Ishikawa (cell line): ENCODE results near the gene EMSY.

ENCODE experiments used
- CEBPB ChIP-seq: IDR thresholded peaks from 2 replicates; pipeline ENCODE4 v1.6.1; 2012
- CREB1 ChIP-seq: IDR thresholded peaks from 2 replicates; pipeline ENCODE4 v1.6.1; 2012; ENCODE audit warnings: low read depth
- EGR1 ChIP-seq: IDR thresholded peaks from 2 replicates; pipeline ENCODE4 v1.6.1; 2012
- EP300 ChIP-seq: IDR thresholded peaks from 2 replicates; pipeline ENCODE4 v1.6.1; 2012; ENCODE audit warnings: borderline replicate concordance
- FOXM1 ChIP-seq: IDR thresholded peaks from 2 replicates; pipeline ENCODE4 v1.6.1; 2012; ENCODE audit warnings: low read depth, borderline replicate concordance
- NFIC ChIP-seq: IDR thresholded peaks from 2 replicates; pipeline ENCODE4 v1.6.1; 2012
- RAD21 ChIP-seq: IDR thresholded peaks from 2 replicates; pipeline ENCODE4 v1.6.1; 2012; ENCODE audit warnings: low read depth
- TAF1 ChIP-seq: IDR thresholded peaks from 2 replicates; pipeline ENCODE4 v1.6.1; 2012; ENCODE audit warnings: low read depth, mild to moderate bottlenecking
- YY1 ChIP-seq: IDR thresholded peaks from 2 replicates; pipeline ENCODE4 v1.6.1; 2012; ENCODE audit warnings: low read depth
- TF ChIP-seq, protein P1 (sequence below): IDR thresholded peaks from 2 replicates; pipeline ENCODE4 v1.6.1; 2012; ENCODE audit warnings: low read depth, mild to moderate bottlenecking
- TF ChIP-seq, protein P2 (sequence below): IDR thresholded peaks from 2 replicates; pipeline ENCODE4 v1.6.1; 2012

DNA sequence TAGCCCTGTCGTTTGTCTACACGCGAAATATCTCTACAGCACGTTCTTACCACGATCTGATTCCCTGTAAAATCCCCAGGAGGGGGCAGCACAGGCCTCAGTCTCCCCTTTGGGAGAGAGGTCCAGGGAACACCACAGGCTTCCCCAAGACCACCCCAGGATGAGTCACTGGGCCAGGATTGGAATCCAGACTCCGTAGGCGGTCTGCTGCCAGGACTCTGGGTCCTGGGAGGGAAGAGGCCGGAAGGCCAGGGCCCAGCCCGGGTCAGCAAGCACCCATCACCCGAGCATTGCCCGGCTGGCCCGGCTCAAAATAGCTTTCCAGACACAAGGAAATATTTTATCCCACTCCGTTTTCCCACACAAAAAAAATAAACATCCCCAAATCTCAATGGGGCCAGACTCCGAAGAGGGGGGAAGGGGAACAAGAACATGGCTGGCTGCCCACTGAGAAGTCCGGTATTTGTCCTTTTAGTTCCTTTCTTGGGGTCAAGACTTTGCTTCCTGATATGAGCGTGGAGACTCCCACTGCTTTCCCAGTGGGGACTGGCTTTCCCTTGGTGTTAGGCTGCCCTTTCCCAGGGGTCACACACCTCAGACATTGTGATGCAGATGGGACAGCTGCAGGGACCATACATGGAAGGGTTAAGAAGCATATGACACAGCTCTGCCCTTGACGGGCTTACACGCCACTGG is 134.4 kb downstream of the EMSY start:
- TF ChIP-seq TAF1 (no peak), NFIC (no peak), EGR1 (no peak), YY1 (no peak), RAD21 (peak; percentile 21; the same call in 1 of the 2 replicates), EP300 (no peak), CREB1 (no peak), CEBPB (no peak), FOXM1 (no peak)
- TF ChIP-seq, protein P1, sequence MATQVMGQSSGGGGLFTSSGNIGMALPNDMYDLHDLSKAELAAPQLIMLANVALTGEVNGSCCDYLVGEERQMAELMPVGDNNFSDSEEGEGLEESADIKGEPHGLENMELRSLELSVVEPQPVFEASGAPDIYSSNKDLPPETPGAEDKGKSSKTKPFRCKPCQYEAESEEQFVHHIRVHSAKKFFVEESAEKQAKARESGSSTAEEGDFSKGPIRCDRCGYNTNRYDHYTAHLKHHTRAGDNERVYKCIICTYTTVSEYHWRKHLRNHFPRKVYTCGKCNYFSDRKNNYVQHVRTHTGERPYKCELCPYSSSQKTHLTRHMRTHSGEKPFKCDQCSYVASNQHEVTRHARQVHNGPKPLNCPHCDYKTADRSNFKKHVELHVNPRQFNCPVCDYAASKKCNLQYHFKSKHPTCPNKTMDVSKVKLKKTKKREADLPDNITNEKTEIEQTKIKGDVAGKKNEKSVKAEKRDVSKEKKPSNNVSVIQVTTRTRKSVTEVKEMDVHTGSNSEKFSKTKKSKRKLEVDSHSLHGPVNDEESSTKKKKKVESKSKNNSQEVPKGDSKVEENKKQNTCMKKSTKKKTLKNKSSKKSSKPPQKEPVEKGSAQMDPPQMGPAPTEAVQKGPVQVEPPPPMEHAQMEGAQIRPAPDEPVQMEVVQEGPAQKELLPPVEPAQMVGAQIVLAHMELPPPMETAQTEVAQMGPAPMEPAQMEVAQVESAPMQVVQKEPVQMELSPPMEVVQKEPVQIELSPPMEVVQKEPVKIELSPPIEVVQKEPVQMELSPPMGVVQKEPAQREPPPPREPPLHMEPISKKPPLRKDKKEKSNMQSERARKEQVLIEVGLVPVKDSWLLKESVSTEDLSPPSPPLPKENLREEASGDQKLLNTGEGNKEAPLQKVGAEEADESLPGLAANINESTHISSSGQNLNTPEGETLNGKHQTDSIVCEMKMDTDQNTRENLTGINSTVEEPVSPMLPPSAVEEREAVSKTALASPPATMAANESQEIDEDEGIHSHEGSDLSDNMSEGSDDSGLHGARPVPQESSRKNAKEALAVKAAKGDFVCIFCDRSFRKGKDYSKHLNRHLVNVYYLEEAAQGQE: no peak
- TF ChIP-seq, protein P2, sequence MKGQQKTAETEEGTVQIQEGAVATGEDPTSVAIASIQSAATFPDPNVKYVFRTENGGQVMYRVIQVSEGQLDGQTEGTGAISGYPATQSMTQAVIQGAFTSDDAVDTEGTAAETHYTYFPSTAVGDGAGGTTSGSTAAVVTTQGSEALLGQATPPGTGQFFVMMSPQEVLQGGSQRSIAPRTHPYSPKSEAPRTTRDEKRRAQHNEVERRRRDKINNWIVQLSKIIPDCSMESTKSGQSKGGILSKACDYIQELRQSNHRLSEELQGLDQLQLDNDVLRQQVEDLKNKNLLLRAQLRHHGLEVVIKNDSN: no peak
